D721Med (cell line): ENCODE measurements around the gene BRD7.

ENCODE experiments used
- DNase-seq: peaks from one replicate; pipeline ENCODE4 v3.0.0; 2011; ENCODE audit warnings: low spot score; ENCODE audit not compliant: insufficient read length
- FAIRE-seq: peaks from 2 replicates; lab custom pipeline; 2011; peaks lifted over from hg19 to GRCh38; lab: Jason Lieb, UNC
- TF ChIP-seq, protein P1 (sequence below): IDR thresholded peaks from 2 replicates; pipeline ENCODE4 v1.5.1; 2012; ENCODE audit warnings: mild to moderate bottlenecking, control low read depth; ENCODE audit not compliant: insufficient read depth; ENCODE audit errors: missing control alignments

The BRD7 gene

DNA sequence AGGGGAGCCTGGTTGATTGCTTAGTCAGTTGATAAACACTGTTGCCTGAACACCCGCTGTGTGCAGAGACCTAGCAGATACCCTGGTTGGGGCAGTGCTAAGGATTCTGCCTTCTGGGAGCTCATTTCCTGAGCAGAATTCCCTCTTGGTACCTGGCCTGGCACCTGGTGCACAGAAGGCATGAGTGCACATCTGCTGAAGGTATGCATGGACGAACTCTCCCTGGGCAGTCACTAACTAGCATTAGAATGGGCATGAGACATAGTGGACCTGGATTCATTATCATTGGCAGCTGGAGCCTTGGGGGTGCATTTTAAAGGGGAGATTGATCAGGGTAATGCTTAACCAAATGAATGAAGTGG is 89.3 kb downstream of the BRD7 start:
- no peak for DNase-seq
- FAIRE-seq = no peak
- TF ChIP-seq, protein P1, sequence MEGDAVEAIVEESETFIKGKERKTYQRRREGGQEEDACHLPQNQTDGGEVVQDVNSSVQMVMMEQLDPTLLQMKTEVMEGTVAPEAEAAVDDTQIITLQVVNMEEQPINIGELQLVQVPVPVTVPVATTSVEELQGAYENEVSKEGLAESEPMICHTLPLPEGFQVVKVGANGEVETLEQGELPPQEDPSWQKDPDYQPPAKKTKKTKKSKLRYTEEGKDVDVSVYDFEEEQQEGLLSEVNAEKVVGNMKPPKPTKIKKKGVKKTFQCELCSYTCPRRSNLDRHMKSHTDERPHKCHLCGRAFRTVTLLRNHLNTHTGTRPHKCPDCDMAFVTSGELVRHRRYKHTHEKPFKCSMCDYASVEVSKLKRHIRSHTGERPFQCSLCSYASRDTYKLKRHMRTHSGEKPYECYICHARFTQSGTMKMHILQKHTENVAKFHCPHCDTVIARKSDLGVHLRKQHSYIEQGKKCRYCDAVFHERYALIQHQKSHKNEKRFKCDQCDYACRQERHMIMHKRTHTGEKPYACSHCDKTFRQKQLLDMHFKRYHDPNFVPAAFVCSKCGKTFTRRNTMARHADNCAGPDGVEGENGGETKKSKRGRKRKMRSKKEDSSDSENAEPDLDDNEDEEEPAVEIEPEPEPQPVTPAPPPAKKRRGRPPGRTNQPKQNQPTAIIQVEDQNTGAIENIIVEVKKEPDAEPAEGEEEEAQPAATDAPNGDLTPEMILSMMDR = no peak

DNA sequence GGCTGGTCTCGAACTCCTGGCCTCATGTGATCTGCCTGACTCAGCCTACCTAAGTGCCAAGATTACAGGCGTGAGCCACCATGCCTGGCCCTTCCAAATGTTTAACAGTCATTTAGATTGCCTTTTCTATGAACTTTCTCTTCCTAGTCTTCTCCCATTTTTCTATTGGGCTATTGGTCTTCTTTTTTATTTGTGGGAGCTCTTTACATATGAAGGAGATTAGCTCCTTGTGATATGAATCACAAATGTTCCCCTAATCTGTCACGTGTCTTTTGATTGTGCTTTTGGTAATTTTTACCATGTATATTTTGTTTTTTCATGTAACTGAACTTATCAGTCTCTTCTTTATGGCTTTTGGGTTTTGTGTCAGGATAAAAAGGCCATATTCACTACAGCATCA is 90.5 kb downstream of the BRD7 start:
- DNase-seq (no peak), FAIRE-seq (no peak)
- TF ChIP-seq, protein P1 = no peak

DNA sequence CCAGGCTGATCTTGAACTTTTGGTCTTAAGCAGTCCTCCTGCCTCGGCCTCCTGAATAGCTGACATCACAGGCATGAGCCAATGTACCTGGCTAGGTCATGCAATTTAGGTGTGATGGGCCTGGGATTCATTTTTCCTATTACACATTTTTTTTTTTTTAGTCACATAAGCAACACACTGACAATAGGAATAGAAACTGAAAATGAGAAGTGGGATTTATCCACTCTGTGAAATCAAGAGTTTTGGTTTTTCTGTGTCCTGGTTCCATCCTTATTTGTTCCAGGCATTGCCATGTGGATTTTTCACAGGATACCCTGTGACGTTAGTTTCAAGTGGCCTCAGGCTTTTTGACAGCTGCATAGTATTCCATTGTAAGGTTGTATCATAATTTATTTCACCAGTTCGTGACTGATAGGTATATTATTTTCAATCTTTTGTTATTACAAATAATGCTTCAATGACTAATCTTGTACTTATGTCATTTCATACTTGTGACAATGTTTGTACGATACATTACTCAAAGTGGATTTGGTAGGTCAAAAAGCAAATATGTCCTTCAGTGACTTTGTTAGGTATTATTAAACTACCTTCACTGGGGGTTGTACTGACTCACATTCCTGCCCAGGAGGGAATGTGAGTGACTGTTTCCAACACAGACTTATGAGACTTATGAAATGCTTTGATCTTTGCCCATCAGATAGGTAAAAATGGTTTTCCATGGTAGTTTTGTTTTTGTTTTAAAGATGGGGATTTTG is 91.8 kb downstream of the BRD7 start:
- DNase-seq = no peak
- FAIRE-seq = no peak
- TF ChIP-seq, protein P1 = no peak

DNA sequence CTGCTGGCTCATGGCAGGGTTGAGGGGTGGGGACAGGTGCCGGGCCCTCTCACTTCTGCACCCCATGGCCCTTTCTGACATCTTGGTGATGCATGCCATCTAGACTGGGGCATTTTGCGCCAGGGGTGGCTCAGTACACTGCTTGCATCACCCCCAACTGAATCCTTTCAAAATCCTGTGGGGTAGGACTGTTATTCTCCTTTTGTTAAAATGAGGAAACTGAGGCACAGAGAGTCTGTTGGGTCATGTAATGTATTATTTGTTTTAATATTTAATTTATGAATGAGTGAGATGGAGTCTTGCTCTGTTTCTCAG is 92.5 kb downstream of the BRD7 start:
- no peak for FAIRE-seq
- TF ChIP-seq, protein P1 = no peak
- DNase-seq = no peak

DNA sequence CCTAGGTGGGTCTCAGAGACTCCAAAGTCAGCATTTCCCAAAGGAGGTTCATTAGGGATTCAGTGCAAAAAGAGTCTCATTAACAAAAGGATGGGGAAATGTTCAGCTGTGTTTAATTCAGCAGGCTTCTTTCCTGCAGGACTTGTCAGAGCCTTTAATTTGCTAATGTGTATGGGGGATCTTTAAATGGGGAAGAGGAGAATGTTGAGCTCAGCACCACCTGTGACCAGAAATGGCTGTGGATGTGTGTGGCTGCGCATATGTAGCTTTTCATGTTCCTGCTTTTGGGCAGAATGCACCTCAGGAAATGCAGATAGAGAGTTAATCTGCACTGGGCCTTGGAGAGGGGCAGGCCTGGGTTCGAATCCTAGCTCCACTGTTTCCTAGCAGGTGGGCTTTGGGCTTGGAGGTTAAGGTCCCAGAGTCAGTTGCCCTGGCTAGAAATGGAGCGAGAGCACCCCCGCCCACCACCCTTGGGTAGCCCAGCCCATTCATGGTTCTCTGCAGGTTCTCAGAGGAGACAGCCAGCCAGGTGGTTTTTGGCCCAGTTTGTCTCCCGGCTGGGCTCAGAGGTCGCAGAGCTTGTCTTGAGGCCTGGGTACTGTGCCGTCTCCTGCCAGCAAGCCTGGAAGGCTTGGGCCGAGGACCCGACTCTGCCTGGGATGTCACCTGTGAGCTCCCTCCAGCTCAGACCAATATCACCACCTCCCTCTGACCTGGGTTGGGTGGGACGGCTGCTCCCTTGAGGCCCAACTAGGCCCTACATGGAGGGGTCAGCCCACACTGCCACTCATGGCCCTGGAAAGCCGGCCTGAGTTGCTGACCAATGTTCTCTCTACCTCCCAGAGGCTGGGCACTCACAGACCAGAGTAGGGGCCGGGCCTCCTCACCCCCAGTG is 93.1 kb downstream of the BRD7 start:
- DNase-seq (no peak), FAIRE-seq (no peak)
- TF ChIP-seq, protein P1 = no peak

DNA sequence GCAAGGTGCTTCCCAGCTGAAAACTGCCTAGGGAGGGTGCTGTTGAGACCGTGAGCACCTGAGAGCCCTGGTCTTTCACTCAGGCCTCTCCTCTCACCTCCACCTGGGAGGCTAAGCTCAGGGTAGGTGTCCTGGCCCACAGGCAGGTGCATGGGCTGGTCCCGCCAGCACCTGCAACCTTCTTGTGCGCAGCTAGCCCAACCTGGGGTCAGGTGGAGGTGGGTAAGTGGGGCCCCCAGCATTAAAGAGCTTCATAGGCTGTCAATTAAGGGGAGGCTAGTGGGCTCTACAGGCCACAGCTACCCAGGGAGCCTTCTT is 93.7 kb downstream of the BRD7 start:
- TF ChIP-seq, protein P1 = no peak
- FAIRE-seq (no peak), DNase-seq (no peak)
